Naive thymus-derived CD4-positive, alpha-beta T cell (primary cell): Measurements from ENCODE around the gene RGMB. TPM values are rescaled to one million over a fixed set of nuclear protein-coding genes. Genes with fewer than 3 reads are reported as not detected.
"Not testable (repeated sequence)": the region's sequence is repeated elsewhere in the genome, so short reads cannot be mapped to it uniquely, and the experiment has no call there.

Experiments used
- ATAC-seq: fragments of 150-1000 bp; cut with Tn5 transposase; 2 replicates; pipeline ENCODE4 v1.10.0; 2021; ENCODE audit warnings: mild to moderate bottlenecking, moderate library complexity
- CTCF ChIA-PET: fragments of 350-600 bp; sonication (Branson Sonifier 250); formaldehyde crosslinking; loops from one replicate; lab custom pipeline; 2021; ENCODE audit warnings: antibody characterized with exemption; lab: Charles Lee
- POLR2A ChIA-PET: fragments of 350-600 bp; sonication (Branson Sonifier 250); formaldehyde crosslinking; loops from one replicate; lab custom pipeline; 2021; ENCODE audit warnings: antibody characterized with exemption, inconsistent platforms; lab: Charles Lee
- DNase-seq, 9 donors: peaks; one replicate each; pipeline versions ENCODE4 v3.0.0 to v3.0.0-alpha.2; 2020 to 2022; ENCODE audit warnings: mixed read lengths in 1 of 9
- H3K27ac ChIP-seq: one replicate; pipeline ENCODE4 v1.7.0; 2013; ENCODE audit warnings: mild to moderate bottlenecking, low read depth, low read length, moderate library complexity
- H3K27me3 ChIP-seq, 2 donors: one replicate each; pipeline ENCODE4 v1.7.0; 2013; ENCODE audit warnings: low read length in 2 of 2, mild to moderate bottlenecking in 2 of 2, moderate library complexity in 2 of 2; ENCODE audit not compliant: control insufficient read depth in 2 of 2, insufficient read depth in 2 of 2
- H3K36me3 ChIP-seq, 3 experiments: 1 replicate in 2 of 3; 2 replicates in 1 of 3; pipeline ENCODE4 v1.7.0; 2013; ENCODE audit warnings: low read length in 3 of 3, mild to moderate bottlenecking in 3 of 3, moderate library complexity in 1 of 3; ENCODE audit not compliant: insufficient read depth in 3 of 3, control insufficient read depth in 2 of 3
- H3K4me1 ChIP-seq, 2 donors: one replicate each; pipeline ENCODE4 v1.7.0; 2013; ENCODE audit warnings: low read length in 2 of 2, mild to moderate bottlenecking in 2 of 2, moderate library complexity in 1 of 2; ENCODE audit not compliant: control insufficient read depth in 2 of 2, insufficient read depth in 2 of 2
- H3K4me3 ChIP-seq: 2 replicates; pipeline ENCODE4 v1.7.0; 2013; ENCODE audit warnings: mild to moderate bottlenecking, low read length
- H3K9me3 ChIP-seq, 3 experiments: 1 replicate in 2 of 3; 2 replicates in 1 of 3; pipeline ENCODE4 v1.7.0; 2013; ENCODE audit warnings: low read length in 3 of 3; ENCODE audit not compliant: control insufficient read depth in 2 of 3
- H3K27ac Mint-ChIP-seq, 9 donors: one replicate each; pipeline ENCODE4 v1.8.0; 2020 to 2022; ENCODE audit warnings: mixed read lengths in 9 of 9, mild to moderate bottlenecking in 8 of 9, moderate library complexity in 5 of 9, inconsistent platforms in 2 of 9
- H3K27me3 Mint-ChIP-seq, 5 donors: one replicate each; pipeline ENCODE4 v1.8.0; 2021 to 2022; ENCODE audit warnings: mixed read lengths in 5 of 5, mild to moderate bottlenecking in 1 of 5
- H3K36me3 Mint-ChIP-seq, 5 donors: one replicate each; pipeline ENCODE4 v1.8.0; 2020 to 2022; ENCODE audit warnings: mixed read lengths in 5 of 5, mild to moderate bottlenecking in 3 of 5, inconsistent platforms in 1 of 5
- H3K4me1 Mint-ChIP-seq, 7 donors: one replicate each; pipeline ENCODE4 v1.8.0; 2020 to 2022; ENCODE audit warnings: mixed read lengths in 7 of 7, mild to moderate bottlenecking in 3 of 7, inconsistent platforms in 1 of 7
- H3K4me3 Mint-ChIP-seq, 10 donors: one replicate each; pipeline ENCODE4 v1.8.0; 2020 to 2022; ENCODE audit warnings: mild to moderate bottlenecking in 10 of 10, mixed read lengths in 10 of 10, moderate library complexity in 6 of 10, inconsistent platforms in 2 of 10
- H3K9me3 Mint-ChIP-seq, 11 donors: one replicate each; pipeline ENCODE4 v1.8.0; 2020 to 2022; ENCODE audit warnings: mixed read lengths in 11 of 11, mild to moderate bottlenecking in 4 of 11, inconsistent platforms in 1 of 11, moderate library complexity in 1 of 11
- intact Hi-C, 2 donors: fragments of 100-400 bp; cut with micrococcal nuclease; formaldehyde crosslinking; loops; one replicate each; pipeline ENCODE4 v1.15.1; 2023
- polyA plus RNA-seq, 2 donors: library from polyadenylated mRNA; unstranded; fragments of 300-500 nt; fragmentation: Illumina TruSeq; gene quantifications; one replicate each; pipeline ENCODE4 v1.2.3, GENCODE V29; 2021
- total RNA-seq, 6 experiments: library from RNA in 5 of 6; stranded (reverse) in 5 of 6; gene quantifications; 1 replicate in 5 of 6; 2 replicates in 1 of 6; pipeline ENCODE4 v1.2.3 and lab custom pipeline; 2021 to 2026

RGMB gene
- total and polyA plus RNA-seq, 7 experiments from 2014 or later, result 0.41 to 22.4 (median 9.5) TPM

DNA sequence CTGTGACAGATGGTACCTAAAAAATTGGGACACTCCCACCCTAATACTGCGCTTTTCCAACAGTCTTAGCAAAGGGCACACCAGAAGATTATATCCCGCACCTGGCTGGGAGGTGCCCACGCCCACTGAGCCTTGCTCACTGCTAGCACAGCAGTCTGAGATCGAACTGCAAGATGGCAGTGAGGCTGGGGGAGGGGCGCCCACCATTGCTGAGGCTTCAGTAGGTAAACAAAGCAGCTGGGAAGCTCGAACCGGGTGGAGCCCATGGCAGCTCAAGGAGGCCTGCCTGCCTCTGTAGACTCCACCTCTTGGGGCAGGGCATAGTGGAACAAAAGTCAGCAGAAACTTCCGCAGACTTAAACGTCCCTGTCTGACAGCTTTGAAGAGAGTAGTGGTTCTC lies 36.0 kb upstream of the RGMB start:
- Mint-ChIP-seq H3K9me3 (peaks cover 0 to 13% (median 6%) of the 10 kb centered on the region in 11 donors), H3K27me3 (peaks cover 0 to 31% (median 25%) of the 10 kb centered on the region in 5 donors)
- H3K27ac Mint-ChIP-seq, DNase-seq, H3K9me3 ChIP-seq, H3K36me3 Mint-ChIP-seq, H3K4me3 Mint-ChIP-seq, H3K4me1 Mint-ChIP-seq, H3K4me3 ChIP-seq, CTCF ChIA-PET, H3K27ac ChIP-seq, H3K27me3 ChIP-seq, ATAC-seq, intact Hi-C loops, H3K4me1 ChIP-seq, H3K36me3 ChIP-seq, POLR2A ChIA-PET: not testable (repeated sequence)

GRCh38 chr5:98738481-98739149 lies 34.8 kb upstream of the RGMB start:
- H3K27me3 Mint-ChIP-seq, result peaks cover 0 to 34% (median 23%) of the 10 kb centered on the region in 5 donors
- H3K9me3 Mint-ChIP-seq, result peaks cover 0 to 13% (median 6%) of the 10 kb centered on the region in 11 donors
- H3K4me1 ChIP-seq, H3K4me3 Mint-ChIP-seq, H3K9me3 ChIP-seq, H3K27ac Mint-ChIP-seq, POLR2A ChIA-PET, H3K4me1 Mint-ChIP-seq, DNase-seq, H3K27me3 ChIP-seq, ATAC-seq, CTCF ChIA-PET, H3K36me3 Mint-ChIP-seq, H3K36me3 ChIP-seq, H3K27ac ChIP-seq, intact Hi-C loops, H3K4me3 ChIP-seq: not testable (repeated sequence)

GRCh38 chr5:98741926-98742325 lies 31.5 kb upstream of the RGMB start:
- no peak overlapping the region for H3K27ac ChIP-seq
- no peak overlapping the region for H3K4me3 Mint-ChIP-seq
- H3K27me3 Mint-ChIP-seq, result peaks cover 15 to 33% (median 20%) of the 10 kb centered on the region in 5 donors
- H3K4me3 ChIP-seq, result no peak overlapping the region
- H3K9me3 ChIP-seq, result no peaks in the 10 kb centered on the region
- no peaks in the 10 kb centered on the region for H3K4me1 Mint-ChIP-seq
- no peaks in the 10 kb centered on the region for H3K36me3 Mint-ChIP-seq
- no peaks in the 10 kb centered on the region for H3K4me1 ChIP-seq
- H3K9me3 Mint-ChIP-seq, result peaks cover 0 to 14% (median 3%) of the 10 kb centered on the region in 11 donors
- ATAC-seq (no peak), DNase-seq (no peak)
- ChIA-PET POLR2A (no interaction called here), CTCF (interaction anchor here (0.9 kb wide), 1 partner anchor 27 kb away, joined by 3 read pairs; no protein-coding TSS in a partner anchor)
- peaks cover 0 to 4% of the 10 kb centered on the region in 2 donors for H3K27me3 ChIP-seq
- H3K36me3 ChIP-seq, result no peaks in the 10 kb centered on the region
- intact Hi-C loops, result no loop called here
- no peak overlapping the region for H3K27ac Mint-ChIP-seq

GRCh38 chr5:98742396-98743073 lies 30.9 kb upstream of the RGMB start:
- no peak overlapping the region for H3K27ac Mint-ChIP-seq
- peaks cover 12 to 33% (median 20%) of the 10 kb centered on the region in 5 donors for H3K27me3 Mint-ChIP-seq
- no peaks in the 10 kb centered on the region for H3K4me1 Mint-ChIP-seq
- no peak overlapping the region for H3K4me3 Mint-ChIP-seq
- DNase-seq (no peak), ATAC-seq (no peak)
- CTCF ChIA-PET, result no interaction called here
- peaks cover 0 to 15% (median 3%) of the 10 kb centered on the region in 11 donors for H3K9me3 Mint-ChIP-seq
- Histone ChIP-seq H3K27me3 (peaks cover 0 to 4% of the 10 kb centered on the region in 2 donors), H3K9me3 (no peaks in the 10 kb centered on the region), H3K27ac (no peak overlapping the region), H3K36me3 (no peaks in the 10 kb centered on the region), H3K4me3 (no peak overlapping the region), H3K4me1 (no peaks in the 10 kb centered on the region)
- POLR2A ChIA-PET, result no interaction called here
- no peaks in the 10 kb centered on the region for H3K36me3 Mint-ChIP-seq
- intact Hi-C loops, result no loop called here

GRCh38 chr5:98748259-98748658 lies 25.2 kb upstream of the RGMB start:
- not testable (repeated sequence) for H3K27ac Mint-ChIP-seq, H3K4me1 ChIP-seq
- CTCF ChIA-PET, result interaction anchor here (0.6 kb wide), 1 partner anchor 358 kb away, joined by 3 read pairs; no protein-coding TSS in a partner anchor

GRCh38 chr5:98749046-98749445 lies 24.4 kb upstream of the RGMB start:
- intact Hi-C loops, result no loop called here
- H3K27ac ChIP-seq, result no peak overlapping the region
- H3K9me3 Mint-ChIP-seq, result peaks cover 0 to 10% (median 2%) of the 10 kb centered on the region in 11 donors
- peaks cover 0 to 15% (median 11%) of the 10 kb centered on the region in 5 donors for H3K27me3 Mint-ChIP-seq
- no peak overlapping the region for H3K4me3 Mint-ChIP-seq
- no peak overlapping the region for H3K27ac Mint-ChIP-seq
- H3K9me3 ChIP-seq, result no peaks in the 10 kb centered on the region
- no peaks in the 10 kb centered on the region for H3K36me3 Mint-ChIP-seq
- H3K4me3 ChIP-seq, result no peak overlapping the region
- ChIA-PET POLR2A (no interaction called here), CTCF (interaction anchor here (0.6 kb wide), 2 partner anchors 178 to 357 kb away, joined by 3 read pairs; no protein-coding TSS in a partner anchor)
- DNase-seq, result no peak
- no peaks in the 10 kb centered on the region for H3K36me3 ChIP-seq
- no peak for ATAC-seq
- no peaks in the 10 kb centered on the region for H3K4me1 Mint-ChIP-seq
- H3K27me3 ChIP-seq, result no peaks in the 10 kb centered on the region
- no peaks in the 10 kb centered on the region for H3K4me1 ChIP-seq

More at GRCh38 chr5:98748259-98748658, 25.2 kb upstream of the RGMB start:
- intact Hi-C loops, H3K27me3 ChIP-seq, H3K4me1 Mint-ChIP-seq, POLR2A ChIA-PET, ATAC-seq, H3K27ac ChIP-seq, H3K4me3 Mint-ChIP-seq, H3K36me3 Mint-ChIP-seq, H3K9me3 Mint-ChIP-seq, H3K36me3 ChIP-seq, DNase-seq, H3K4me3 ChIP-seq, H3K9me3 ChIP-seq: not testable (repeated sequence)
- H3K27me3 Mint-ChIP-seq, result peaks cover 6 to 19% (median 15%) of the 10 kb centered on the region in 5 donors
